HG03565 (cell line): Measurements from ENCODE around the gene TBC1D1.

ENCODE experiments used
- ATAC-seq: cut with Tn5 transposase; IDR thresholded peaks from one replicate; pipeline ENCODE4 v1.9.1; 2021; ENCODE audit warnings: mild to moderate bottlenecking, moderate library complexity; ENCODE audit not compliant: unreplicated experiment

The TBC1D1 gene

DNA sequence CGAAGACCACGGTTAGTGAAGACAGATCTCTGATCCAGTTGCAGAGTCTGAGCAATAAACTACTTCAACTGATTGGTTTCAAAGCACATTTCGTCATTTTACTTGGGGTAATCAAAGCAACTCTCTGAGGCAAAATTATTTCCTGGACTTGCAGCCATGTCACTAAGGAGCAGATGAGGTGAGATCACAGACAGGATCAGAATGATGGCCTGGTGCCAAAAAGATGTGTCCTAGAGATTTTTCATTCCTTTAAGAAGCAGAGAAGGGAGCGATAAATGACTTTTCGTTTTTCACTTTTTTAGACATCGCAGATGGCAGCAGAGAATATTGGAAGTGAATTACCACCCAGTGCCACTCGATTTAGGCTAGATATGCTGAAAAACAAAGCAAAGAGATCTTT, 153.2 kb downstream of the TBC1D1 start:
- ATAC-seq: no peak

DNA sequence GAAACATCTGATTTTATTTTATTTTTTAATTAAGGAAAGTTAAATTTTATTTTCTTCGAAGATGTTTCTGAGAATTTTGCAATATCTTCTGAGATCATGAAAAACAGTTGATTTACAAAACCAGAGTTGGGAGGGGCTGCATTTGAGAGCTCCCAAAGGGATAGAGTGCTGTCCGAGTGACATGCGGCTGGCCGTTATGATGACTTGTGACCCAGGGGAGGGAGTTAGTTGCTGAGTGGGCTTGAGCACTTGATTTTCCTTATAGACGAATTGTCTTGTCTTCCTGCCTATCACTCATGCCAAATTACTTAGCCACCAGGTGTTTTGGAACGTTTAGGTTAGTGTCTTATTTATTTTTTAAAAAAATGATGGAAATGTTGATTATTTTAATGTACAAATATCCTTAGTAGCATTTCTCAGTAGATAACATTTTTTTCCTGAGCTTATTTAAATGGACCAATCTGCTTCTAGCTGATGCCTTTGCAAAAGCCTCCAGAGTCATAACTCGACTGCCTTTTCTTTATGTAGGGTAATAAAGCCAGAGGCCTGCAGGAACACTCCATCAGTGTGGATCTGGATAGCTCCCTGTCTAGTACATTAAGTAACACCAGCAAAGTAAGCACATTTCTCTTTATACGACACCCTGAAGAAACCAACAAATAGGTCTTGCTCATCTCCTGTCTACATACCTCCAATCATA, 154.6 kb downstream of the TBC1D1 start:
- no peak for ATAC-seq

DNA sequence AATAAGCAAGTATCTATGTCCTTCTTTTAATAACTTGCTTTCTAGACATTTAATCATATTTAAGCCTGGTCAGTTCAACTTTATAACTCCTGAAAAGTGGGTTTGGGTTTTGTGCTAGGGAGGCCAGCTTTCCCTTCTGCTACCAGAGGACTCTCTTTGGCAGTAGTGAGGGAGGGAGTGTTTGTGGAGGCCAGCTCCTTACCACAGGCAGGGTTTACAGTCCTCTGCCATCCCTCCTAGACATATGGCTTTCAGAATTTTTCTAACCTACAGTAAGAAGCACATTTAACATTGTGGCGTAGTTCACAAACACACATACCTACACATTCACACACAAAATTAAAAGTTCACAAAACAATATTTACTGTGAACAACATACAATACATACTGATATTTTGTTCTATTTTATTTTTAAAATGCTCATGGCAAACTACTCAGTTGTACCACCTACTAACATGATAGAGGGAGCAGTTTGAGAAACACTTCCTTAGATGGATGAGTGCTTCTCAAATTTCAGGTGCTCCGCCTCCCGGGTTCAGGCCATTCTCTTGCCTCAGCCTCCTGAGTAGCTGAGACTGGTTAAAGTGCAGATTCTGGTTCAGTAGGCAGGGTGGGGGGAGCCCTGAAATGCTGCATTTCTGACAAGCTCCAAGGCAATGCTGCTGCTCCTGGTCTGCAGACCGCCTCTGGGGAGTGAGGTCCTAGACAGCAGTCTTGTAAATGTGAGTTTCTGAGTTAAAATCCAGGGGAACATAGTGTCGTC, 156.0 kb downstream of the TBC1D1 start:
- ATAC-seq: no peak

GRCh38 chr4:38049545-38050170, 158.8 kb downstream of the TBC1D1 start:
- ATAC-seq: no peak

DNA sequence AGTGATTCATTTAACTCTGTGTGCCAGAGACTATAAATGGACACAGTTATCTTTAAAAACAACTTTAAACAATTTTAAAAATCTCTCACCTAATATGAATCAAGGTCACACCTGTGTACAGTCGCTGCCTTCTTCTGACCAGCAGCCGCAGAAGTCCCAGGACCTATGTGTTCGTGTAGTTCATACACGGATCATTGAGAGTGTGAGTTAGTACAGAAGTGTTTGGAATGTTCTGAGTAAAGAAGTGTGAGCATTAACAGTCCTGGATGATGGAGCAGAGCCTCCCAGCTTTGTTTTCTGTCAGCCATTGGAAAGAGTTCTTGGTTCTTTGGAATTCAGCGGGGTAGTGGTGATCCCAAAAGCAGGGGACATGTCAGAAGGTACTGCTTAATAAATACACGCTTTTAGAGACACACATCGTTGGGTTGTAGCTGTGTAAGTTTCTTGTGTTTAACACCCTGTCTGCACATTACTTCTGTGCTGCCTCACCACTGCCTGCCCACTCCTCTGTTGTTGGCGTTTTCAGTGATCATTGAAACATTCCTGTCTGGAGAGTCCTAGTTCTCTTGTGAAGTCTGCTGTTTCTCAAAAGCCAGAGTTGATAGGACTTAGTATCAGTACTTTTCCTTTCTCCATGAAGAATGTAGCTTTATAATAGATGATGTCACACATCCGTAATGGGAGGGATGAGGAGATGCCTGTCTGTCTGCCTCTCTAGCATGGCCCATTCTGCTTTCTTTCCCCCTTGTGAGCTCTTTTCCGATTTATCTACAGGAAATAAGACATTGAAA, 159.9 kb downstream of the TBC1D1 start:
- no peak for ATAC-seq

GRCh38 chr4:38055566-38055965, 164.7 kb downstream of the TBC1D1 start:
- no peak for ATAC-seq

DNA sequence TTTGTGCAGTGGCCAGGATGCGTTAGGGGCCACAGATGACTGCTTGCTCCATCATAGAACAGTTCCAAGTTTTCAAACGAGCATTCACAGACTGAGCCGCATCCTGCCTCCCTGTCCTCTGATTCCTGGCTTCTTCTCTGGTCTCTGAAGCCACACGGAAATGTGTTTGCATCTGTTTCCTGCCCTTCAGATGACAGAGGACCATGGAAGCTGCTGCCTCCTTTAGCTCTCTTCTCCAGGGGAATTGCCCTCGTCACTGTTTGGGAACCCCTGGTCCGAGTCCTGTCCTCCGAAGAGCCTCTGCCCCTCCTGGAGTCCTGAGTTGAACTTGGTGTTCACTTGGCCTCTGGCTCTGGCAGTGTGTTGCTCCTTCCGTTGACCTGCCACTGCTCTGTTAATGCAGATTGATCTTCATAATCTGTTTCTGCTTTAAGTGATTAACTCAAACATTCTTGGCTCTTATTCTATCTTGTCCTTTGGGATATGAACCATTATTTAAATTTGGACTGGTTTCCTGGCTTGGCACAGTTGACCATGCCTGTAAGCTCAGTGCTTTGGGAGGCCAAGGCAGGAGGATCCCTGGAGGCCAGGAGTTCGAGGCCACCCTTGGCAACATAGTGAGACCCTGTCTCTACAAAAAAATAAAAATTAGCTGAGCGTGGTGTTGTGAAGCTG, 165.3 kb downstream of the TBC1D1 start:
- no peak for ATAC-seq

DNA sequence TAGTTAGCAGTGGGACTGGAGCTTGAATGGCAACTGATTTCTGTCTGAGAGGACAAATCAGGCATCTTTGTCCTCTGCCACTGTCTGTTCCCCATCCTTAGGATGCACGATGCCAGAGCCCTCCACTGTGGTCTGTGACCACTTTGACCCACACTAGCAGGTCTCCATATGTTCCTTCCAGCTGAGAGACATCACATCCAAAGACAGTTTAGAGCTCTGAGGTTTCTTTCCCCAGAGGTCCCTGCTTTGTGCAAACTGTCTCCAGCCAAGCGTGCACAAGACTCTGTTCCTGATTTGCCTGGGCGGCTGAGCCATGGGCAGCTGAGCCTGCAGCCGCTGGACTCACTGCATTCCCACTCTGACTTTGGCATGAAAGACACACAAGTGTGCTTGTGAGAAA, 167.3 kb downstream of the TBC1D1 start:
- no peak for ATAC-seq

DNA sequence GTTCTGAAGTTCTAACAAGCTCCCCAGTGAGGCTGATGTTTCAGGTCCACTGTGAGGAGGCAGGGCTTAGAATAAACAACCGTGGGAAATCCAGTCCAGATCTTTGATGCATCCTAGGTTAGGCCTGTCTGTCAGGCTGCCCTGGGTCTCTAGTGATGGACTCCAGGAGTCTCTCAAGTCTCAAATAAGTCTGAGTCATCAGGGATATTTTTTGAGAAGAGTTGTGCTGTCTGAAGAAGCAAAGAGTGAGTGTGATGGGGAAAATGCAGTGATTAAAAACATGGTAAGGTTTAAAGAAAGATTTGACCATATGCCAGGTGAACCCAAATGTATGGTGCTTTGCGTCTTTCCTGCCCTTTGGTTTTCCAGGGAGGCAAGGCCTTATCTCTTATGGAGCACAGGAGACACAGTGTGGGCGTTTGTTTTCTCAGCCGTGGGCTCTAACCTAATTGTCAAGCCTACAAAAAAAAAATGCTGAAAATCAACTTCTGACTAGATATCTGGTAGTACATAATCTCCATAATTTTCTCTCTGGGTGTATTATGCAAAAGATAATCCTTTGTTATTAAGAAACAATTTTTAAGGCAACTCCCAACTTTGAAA, 170.0 kb downstream of the TBC1D1 start:
- no peak for ATAC-seq

GRCh38 chr4:38062088-38062775, 171.3 kb downstream of the TBC1D1 start:
- no peak for ATAC-seq

DNA sequence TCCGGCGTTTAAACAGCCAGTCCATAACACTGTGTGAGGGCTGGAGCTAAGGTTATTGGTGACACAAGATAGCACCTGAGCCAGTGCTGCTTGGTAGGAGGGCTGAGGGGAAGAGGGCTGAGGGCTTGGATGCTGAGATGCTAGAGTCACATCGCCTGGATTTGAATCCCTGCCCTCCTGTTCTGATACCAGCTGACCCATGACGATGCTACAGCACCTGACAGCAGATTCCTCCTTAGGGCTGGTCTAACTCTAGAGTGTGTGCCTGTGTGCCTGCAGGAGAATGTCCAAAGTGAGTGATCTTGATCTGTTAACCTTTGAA, 171.9 kb downstream of the TBC1D1 start:
- no peak for ATAC-seq

- no peak for ATAC-seq
Measured at GRCh38 chr4:38065176-38065575, 174.3 kb downstream of the TBC1D1 start.

- ATAC-seq: no peak
Measured at GRCh38 chr4:38065900-38066299, 175.0 kb downstream of the TBC1D1 start.

DNA sequence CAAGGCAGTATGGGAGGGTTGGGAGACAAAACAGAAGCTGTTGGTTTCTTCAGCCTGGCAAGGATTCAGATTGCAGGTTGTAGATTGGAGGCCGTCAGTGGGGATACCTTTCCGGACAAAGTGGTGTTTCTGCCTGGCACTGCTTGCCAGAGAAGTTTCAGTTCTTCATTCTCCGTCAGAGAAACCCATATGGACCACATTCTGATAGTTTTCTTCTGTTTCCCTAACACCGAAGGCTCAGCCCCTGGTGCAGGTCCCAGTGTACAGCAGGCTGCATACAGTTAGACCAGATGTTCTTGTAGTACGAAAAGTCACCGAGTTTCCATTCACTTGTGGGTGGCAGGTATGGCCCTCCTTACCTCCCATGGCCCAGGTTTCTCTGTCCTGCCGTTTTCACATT, 176.6 kb downstream of the TBC1D1 start:
- peak; percentile 62 for ATAC-seq

DNA sequence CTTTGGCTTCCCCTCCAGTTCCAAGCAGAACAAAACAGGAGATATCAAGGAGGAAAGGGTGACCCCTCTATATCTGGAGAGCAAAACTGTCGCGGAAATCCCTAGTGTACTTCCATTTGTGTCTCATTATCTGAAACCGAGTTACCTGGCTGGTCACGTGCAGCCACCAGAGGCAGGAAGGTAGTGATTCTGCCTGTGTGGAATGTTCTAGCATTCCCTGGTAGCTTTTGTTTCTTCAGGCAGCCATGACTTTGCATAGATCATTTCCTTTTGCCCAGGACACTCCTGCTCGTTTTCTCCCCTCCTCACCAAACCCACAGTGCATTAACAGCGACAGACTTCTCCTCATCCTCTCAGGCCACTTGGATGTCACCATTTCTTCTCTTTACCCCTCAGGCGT, 177.2 kb downstream of the TBC1D1 start:
- no peak for ATAC-seq

DNA sequence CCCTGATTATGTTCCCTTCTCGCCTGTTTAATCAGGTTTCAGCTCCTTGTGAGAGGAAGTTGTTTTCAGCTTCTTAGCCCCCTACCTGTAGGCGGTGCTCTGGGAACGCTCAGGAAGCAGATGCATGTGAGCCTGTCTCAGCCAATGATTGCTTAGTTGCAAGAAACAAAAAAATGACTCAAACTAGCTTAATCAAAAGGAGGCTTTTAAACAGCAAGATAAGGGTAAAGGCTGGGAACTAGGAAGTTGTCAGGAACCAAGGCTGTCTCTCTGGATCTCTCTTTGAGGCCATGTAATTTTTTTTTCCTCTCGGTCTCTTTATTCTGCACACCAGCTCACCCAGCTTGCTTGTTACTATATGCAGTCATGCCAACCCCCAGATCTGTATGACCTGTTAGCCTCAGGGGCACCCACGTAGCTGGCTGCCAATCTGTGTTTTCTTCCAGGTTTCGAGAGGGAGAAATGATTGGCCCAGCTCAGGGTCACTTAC, 178.4 kb downstream of the TBC1D1 start:
- ATAC-seq: no peak

DNA sequence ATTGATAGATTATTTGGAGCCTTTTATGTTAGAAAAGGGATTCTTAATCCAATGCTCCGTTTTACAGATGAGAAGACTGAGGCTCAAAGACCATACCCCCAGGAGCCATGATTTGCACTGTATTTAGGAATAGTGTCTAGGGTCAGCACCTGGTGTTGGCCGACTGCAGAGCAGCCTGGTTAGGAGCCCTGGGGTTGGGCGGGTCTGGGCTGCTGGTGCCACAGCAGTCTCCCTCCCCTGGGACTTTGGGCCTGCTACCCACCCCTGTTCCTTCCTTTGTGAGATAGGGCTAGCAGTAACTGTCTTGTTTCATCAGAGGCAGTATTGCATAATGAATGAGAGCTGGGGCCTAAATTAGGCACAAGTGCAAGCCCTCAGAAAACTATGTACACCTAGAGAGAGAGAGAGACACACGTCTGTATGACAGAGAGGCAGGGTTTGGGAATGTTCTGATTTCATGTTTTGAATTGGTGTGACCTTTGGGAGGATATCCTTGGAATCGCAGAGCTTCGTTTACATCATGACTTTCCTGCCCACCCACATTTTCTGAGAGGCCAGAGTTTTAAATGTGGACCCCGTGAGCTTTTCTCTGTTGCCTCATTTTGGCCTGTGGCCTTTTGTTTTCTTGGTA, 181.0 kb downstream of the TBC1D1 start:
- ATAC-seq: no peak

GRCh38 chr4:38072578-38072977, 181.7 kb downstream of the TBC1D1 start:
- no peak for ATAC-seq

- ATAC-seq: no peak
Measured at GRCh38 chr4:38073596-38074234, 182.8 kb downstream of the TBC1D1 start.
